CD4-positive, alpha-beta T cell treated with Interleukin-17A for 1 hour (primary cell): ENCODE results near the gene OR7E24.
A peak's percentile ranks its signal among the peaks of the same experiment; 100 is the strongest.

Experiments
- DNase-seq: peaks from one replicate; pipeline ENCODE4 v3.0.0-alpha.2; 2020

The OR7E24 gene

GRCh38 chr19:9250630-9251029 is at the start of gene OR7E24:
OR7E24 (plus strand) TSS chr19:9250930; CDS start chr19:9251044, 114 bp downstream.
- DNase-seq: no peak

- DNase-seq: peak; percentile 69
Observed at GRCh38 chr19:9205501-9206113, 45.1 kb upstream of the OR7E24 start.

GRCh38 chr19:9219489-9219888 is 31.2 kb upstream of the OR7E24 start, which contains the start of gene OR7D4:
OR7D4 (minus strand) TSS chr19:9219589; CDS start chr19:9214837, 4,752 bp downstream.
- no peak for DNase-seq

GRCh38 chr19:9251236-9251635 is 506 bp downstream of the OR7E24 start:
- no peak for DNase-seq

GRCh38 chr19:9283485-9283884 is 32.8 kb downstream of the OR7E24 start:
- DNase-seq: peak; percentile 7

GRCh38 chr19:9289231-9289884 is 38.6 kb downstream of the OR7E24 start:
- DNase-seq: no peak

- DNase-seq: no peak
Observed at GRCh38 chr19:9295411-9295849, 44.7 kb downstream of the OR7E24 start.

GRCh38 chr19:9296336-9296735 is 45.6 kb downstream of the OR7E24 start:
- DNase-seq: no peak
